ENCODE results near the gene TDRD1.

DNA sequence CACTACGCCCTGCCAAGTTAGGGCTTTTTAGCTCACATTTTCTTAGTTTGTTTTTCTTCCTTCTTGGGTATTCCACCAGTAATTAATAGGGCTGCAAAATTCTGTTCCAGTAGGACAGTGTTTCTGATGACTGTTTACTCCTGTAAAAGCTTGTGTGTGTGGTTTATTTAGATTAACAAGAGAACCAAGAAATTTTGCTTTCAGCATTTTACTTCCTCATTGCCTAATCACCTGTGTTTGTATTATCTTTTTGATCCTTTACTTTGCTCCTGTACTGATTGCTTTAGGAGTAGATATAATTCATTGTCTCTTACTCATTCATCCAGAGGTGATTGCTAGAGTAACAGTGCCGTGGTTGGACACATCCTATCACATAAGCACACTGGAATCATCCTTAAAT, 27.7 kb downstream of the TDRD1 start:
- TF ChIP-seq, protein P1, sequence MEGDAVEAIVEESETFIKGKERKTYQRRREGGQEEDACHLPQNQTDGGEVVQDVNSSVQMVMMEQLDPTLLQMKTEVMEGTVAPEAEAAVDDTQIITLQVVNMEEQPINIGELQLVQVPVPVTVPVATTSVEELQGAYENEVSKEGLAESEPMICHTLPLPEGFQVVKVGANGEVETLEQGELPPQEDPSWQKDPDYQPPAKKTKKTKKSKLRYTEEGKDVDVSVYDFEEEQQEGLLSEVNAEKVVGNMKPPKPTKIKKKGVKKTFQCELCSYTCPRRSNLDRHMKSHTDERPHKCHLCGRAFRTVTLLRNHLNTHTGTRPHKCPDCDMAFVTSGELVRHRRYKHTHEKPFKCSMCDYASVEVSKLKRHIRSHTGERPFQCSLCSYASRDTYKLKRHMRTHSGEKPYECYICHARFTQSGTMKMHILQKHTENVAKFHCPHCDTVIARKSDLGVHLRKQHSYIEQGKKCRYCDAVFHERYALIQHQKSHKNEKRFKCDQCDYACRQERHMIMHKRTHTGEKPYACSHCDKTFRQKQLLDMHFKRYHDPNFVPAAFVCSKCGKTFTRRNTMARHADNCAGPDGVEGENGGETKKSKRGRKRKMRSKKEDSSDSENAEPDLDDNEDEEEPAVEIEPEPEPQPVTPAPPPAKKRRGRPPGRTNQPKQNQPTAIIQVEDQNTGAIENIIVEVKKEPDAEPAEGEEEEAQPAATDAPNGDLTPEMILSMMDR (IDR thresholded peaks at IDR 0.05): no peak
- no peak for TF ChIP-seq POLR2A (IDR thresholded peaks at IDR 0.05)

All from esophagus squamous epithelium (tissue), 4 donors.